Mesodermal cell (in vitro differentiated cells): ENCODE data around the gene USP8. TPM values are rescaled to one million over a fixed set of nuclear protein-coding genes. Genes with fewer than 3 reads are reported as not detected.
"Not testable (repeated sequence)": the region's sequence is repeated elsewhere in the genome, so short reads cannot be mapped to it uniquely, and the experiment has no call there.

Source experiments
- H3K27ac ChIP-seq: 2 replicates; pipeline ENCODE4 v1.7.0; 2013; ENCODE audit warnings: mild to moderate bottlenecking, low read depth, low read length, moderate library complexity; ENCODE audit not compliant: severe bottlenecking
- H3K36me3 ChIP-seq: 2 replicates; pipeline ENCODE4 v1.7.1; 2013; ENCODE audit warnings: mild to moderate bottlenecking, low read length, moderate library complexity; ENCODE audit not compliant: control insufficient read depth, insufficient read depth
- H3K4me1 ChIP-seq: one replicate; pipeline ENCODE4 v1.7.1; 2013; ENCODE audit warnings: mild to moderate bottlenecking, low read length; ENCODE audit not compliant: insufficient read depth, control insufficient read depth, poor library complexity, severe bottlenecking
- H3K4me3 ChIP-seq: 2 replicates; pipeline ENCODE4 v1.7.0; 2013; ENCODE audit warnings: low read length, control low read depth, mild to moderate bottlenecking; ENCODE audit not compliant: insufficient read depth, poor library complexity, severe bottlenecking; ENCODE audit errors: extremely low read depth
- H3K9me3 ChIP-seq: 2 replicates; pipeline ENCODE4 v1.7.1; 2013; ENCODE audit warnings: mild to moderate bottlenecking, low read length, moderate library complexity; ENCODE audit not compliant: control insufficient read depth
- WGBS, 2 experiments: methylation state at CpG; one replicate each; pipeline ENCODE4 v1.1.5; 2013; ENCODE audit warnings: missing lambda C conversion rate in 2 of 2; ENCODE audit not compliant: insufficient coverage in 2 of 2; 5-methylcytosine and 5-hydroxymethylcytosine counted together
- polyA plus RNA-seq, 2 experiments: library from polyadenylated mRNA; stranded (reverse); fragments of 50-300 nt; gene quantifications; one replicate each; pipeline ENCODE4 v1.2.3, GENCODE V29; 2013

Gene USP8
- polyA plus RNA-seq (2013, experiment 1 of 2) = 45.4 TPM
- 56.2 TPM for polyA plus RNA-seq (2013, experiment 2 of 2)

DNA sequence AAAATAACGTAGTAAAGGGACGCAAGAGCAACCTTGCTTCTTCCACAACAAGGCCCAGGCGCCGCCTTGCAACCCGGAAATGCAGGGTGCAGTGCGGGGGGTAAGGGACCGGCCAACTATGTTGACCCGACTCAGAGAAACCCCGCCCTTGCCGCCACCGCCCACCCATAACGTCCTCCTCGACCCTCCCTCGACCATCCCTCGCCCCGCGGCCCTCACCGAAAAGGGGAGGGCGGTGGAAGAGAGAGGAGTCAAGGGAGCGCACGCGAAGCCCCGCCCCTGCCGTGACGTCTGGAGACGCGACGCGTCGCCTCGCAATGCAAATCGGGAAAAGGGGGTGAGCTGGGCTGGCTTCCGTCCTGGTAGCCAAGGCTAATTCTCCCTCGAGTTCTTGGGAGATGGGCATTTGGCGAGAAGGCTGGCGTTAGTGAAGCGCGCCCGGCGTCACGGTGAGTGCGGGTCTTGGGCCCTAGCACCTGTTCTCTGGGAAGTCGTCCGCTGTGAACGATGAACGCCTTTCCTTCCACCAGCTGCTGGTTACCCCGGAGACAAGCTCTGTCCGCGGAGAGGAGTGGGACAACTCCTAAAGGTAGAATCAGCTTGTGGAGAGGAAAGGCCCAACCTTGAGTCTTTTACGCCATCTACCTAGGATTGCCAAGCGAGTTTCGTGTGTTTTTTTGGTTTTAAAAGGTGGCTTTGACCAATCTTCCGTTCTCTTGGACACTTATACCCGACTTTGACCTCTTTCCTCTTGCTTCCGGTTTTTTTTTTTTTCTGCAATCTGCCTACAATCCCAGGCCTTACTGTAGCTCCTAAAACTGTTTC is at the start of gene USP8:
Gene USP8 (plus strand): TSS at position 340 of the 825 bp plus-strand sequence. CDS start 14,669 bp downstream, outside the sequence.
- H3K36me3 ChIP-seq = peaks cover 8% of the 10 kb centered on the region
- H3K27ac ChIP-seq = peak within 1 kb of the TSS; percentile 79
- 0 to 1% methylated on average over 28 to 35 of the region's 55 CpGs for WGBS, 2 experiments
- H3K9me3 ChIP-seq = no peaks in the 10 kb centered on the region
- H3K4me1 ChIP-seq = no peaks in the 10 kb centered on the region
- peak within 1 kb of the TSS; percentile 63 for H3K4me3 ChIP-seq

- H3K4me3 ChIP-seq = no peak overlapping the region
- WGBS, 2 experiments = 91 to 92% methylated on average over 2 of the region's 3 CpGs
- H3K27ac ChIP-seq = no peak overlapping the region
Observed at GRCh38 chr15:50377867-50378751, 46.1 kb upstream of the USP8 start.

DNA sequence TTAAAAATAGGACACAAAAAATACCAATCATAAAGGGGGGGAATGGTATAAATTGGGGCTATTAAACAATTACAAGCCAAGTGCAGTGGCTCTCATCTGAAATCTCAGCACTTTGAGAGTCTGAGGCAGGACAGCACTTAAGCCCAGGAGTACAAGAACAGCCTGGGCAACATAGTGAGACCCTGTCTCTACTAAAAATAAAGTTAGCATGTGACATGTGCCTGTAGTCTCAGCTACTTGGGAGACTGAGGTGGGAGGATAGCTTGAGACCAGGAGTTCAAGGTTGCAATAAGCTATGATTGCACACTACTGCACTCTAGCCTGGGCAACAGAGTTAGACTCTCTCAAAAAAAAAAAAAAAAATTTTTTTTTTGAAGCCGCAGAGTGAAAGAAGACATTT is 45.4 kb upstream of the USP8 start:
- Histone ChIP-seq H3K4me1 (no peaks in the 10 kb centered on the region), H3K9me3 (no peaks in the 10 kb centered on the region)
- WGBS, 2 experiments = no CpG with 5 or more reads among the region's 1 CpG

More at GRCh38 chr15:50377867-50378751, 46.1 kb upstream of the USP8 start:
- Histone ChIP-seq H3K36me3 (no peaks in the 10 kb centered on the region), H3K4me1 (no peaks in the 10 kb centered on the region), H3K9me3 (no peaks in the 10 kb centered on the region)

GRCh38 chr15:50379413-50379812 is 44.8 kb upstream of the USP8 start:
- not testable (repeated sequence) for H3K4me1 ChIP-seq, H3K9me3 ChIP-seq, H3K4me3 ChIP-seq, H3K27ac ChIP-seq, H3K36me3 ChIP-seq
- 93 to 100% methylated on average over 2 to 3 of the region's 7 CpGs for WGBS, 2 experiments

More for the DNA sequence above, 45.4 kb upstream of the USP8 start:
- no peaks in the 10 kb centered on the region for H3K36me3 ChIP-seq
- no peak overlapping the region for H3K27ac ChIP-seq
- H3K4me3 ChIP-seq = no peak overlapping the region

DNA sequence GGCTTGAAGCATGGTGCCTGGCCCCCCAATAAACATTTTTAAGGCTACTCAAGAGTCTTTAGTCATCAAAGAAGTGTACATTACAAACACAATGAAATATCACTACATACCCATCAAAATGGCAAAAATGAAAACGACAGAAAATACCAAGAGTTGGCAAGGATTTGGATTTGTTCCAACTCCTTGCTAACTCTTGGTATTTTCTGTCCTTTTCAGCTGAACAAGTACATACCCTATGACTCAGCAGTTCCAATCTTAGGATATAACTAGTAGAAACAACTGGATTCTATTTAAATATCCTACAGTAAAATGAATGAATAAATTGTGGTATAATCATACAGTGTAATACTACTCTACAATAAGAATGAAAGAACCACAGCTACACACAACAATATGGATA is 44.1 kb upstream of the USP8 start:
- Histone ChIP-seq H3K27ac (no peak overlapping the region), H3K4me3 (no peak overlapping the region), H3K9me3 (no peaks in the 10 kb centered on the region), H3K36me3 (no peaks in the 10 kb centered on the region), H3K4me1 (no peaks in the 10 kb centered on the region)
- WGBS, 2 experiments = 80 to 100% methylated on average over 1 of the region's 1 CpG

DNA sequence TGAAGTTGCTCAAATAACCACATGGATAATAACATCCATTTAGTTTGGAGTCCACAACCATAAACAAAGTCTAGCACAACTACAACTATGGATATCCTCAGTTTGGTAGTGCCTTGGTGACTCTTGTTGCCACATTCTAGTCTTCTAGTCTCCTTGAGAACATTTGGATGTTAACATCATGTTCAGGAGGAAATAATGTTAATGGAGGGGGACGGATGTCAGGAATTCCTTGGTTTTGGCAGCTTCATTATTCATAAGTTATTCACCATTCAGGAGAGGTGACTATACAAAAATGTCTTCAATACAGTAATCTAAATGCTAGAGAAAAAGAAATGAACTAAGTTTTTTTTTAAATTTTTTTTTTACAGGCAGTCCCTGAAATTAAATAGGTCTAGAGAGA is 42.8 kb upstream of the USP8 start:
- Histone ChIP-seq H3K4me1 (no peaks in the 10 kb centered on the region), H3K4me3 (no peak overlapping the region), H3K27ac (no peak overlapping the region), H3K36me3 (no peaks in the 10 kb centered on the region), H3K9me3 (no peaks in the 10 kb centered on the region)
- WGBS, 2 experiments = no CpG with 5 or more reads among the region's 1 CpG

DNA sequence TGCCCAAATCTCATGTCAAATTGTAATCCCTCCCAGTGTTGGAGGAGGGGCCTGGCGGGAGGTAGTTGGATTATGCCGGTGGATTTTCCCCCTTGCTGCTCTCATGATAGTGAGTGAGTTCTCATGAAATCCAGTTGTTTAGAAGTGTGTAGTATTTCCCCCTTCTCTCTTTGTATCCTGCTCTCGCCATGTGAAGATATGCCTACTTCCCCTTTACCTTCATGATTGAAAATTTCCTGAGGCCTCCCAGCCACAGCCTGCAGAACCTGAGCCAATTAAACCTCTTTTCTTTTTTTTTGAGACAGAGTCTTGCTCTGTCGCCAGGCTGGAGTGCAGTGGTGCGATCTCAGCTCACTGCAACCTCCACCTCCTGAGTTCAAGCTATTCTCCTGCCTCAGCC is 41.8 kb upstream of the USP8 start:
- 86 to 88% methylated on average over 2 of the region's 5 CpGs for WGBS, 2 experiments

GRCh38 chr15:50390554-50391264 is 33.5 kb upstream of the USP8 start:
- H3K36me3 ChIP-seq = no peaks in the 10 kb centered on the region
- 72 to 79% methylated on average over 2 of the region's 4 CpGs for WGBS, 2 experiments

More for the DNA sequence above, 41.8 kb upstream of the USP8 start:
- not testable (repeated sequence) for H3K9me3 ChIP-seq, H3K4me3 ChIP-seq, H3K27ac ChIP-seq, H3K4me1 ChIP-seq, H3K36me3 ChIP-seq

GRCh38 chr15:50391561-50391960 is 32.6 kb upstream of the USP8 start:
- not testable (repeated sequence) for H3K4me1 ChIP-seq, H3K36me3 ChIP-seq, H3K9me3 ChIP-seq, H3K27ac ChIP-seq, H3K4me3 ChIP-seq
- WGBS, 2 experiments = 91 to 96% methylated on average over 2 to 4 of the region's 4 CpGs

More at GRCh38 chr15:50390554-50391264, 33.5 kb upstream of the USP8 start:
- Histone ChIP-seq H3K4me1 (no peaks in the 10 kb centered on the region), H3K9me3 (no peaks in the 10 kb centered on the region), H3K27ac (no peak overlapping the region), H3K4me3 (no peak overlapping the region)

- no peak overlapping the region for H3K4me3 ChIP-seq
- H3K9me3 ChIP-seq = no peaks in the 10 kb centered on the region
- H3K36me3 ChIP-seq = no peaks in the 10 kb centered on the region
- WGBS, 2 experiments = 95% methylated on average over 2 of the region's 2 CpGs; no CpG with 5 or more reads in 1 of the 2 experiments
- H3K4me1 ChIP-seq = no peaks in the 10 kb centered on the region
- no peak overlapping the region for H3K27ac ChIP-seq
Observed at GRCh38 chr15:50411870-50412269, 12.3 kb upstream of the USP8 start.
